H7 (cell line): ENCODE measurements around the gene ART4. TPM values are rescaled to one million over a fixed set of nuclear protein-coding genes. Genes with fewer than 3 reads are reported as not detected.
A peak's percentile ranks its signal among the peaks of the same experiment; 100 is the strongest.

Experiments used
- DNase-seq: peaks from one replicate; pipeline ENCODE4 v3.0.0; 2012
- H3K27me3 ChIP-seq: 2 replicates; pipeline ENCODE4 v1.6.0; 2011; ENCODE audit warnings: mild to moderate bottlenecking, low read length; ENCODE audit not compliant: control insufficient read depth, insufficient read depth
- H3K36me3 ChIP-seq: replicated peaks from 2 replicates; pipeline ENCODE4 v1.5.1; 2011; ENCODE audit warnings: low read length; ENCODE audit not compliant: control insufficient read depth, insufficient read depth
- H3K4me3 ChIP-seq: 2 replicates; pipeline ENCODE4 v1.5.1; 2011; ENCODE audit warnings: low read depth, mild to moderate bottlenecking, control low read depth, low read length, moderate library complexity; ENCODE audit not compliant: insufficient read depth
- total RNA-seq: library from RNA; depleted of rRNA; stranded (reverse); fragments of >200 nt; shearing (Covaris generic); gene quantifications from 2 replicates; pipeline ENCODE4 v1.2.3, GENCODE V29; 2014

Gene ART4
- total RNA-seq, 1 experiment from 2014 or later = not detected

DNA sequence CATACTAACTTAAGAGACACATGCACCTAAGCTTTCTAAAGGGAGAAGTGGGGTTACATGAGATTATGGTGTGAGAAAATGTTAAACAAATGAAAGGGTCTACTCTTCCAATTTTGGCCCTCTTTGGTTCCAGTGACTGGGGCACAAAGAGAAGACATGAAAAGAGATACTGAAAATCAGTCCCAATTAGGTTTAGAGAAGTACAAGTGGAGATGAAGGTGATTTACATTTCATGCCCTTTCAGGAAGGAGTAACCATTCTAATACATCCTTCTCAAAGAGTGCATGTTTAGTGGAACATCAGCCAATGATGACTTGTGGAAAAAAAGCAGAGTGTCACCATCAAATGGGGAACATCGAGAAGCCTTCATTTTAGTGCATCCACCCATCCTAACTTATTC is 27.9 kb upstream of the ART4 start:
- no peak overlapping the region for H3K4me3 ChIP-seq
- H3K36me3 ChIP-seq = no peaks in the 10 kb centered on the region
- no peaks in the 10 kb centered on the region for H3K27me3 ChIP-seq
- DNase-seq = no peak

DNA sequence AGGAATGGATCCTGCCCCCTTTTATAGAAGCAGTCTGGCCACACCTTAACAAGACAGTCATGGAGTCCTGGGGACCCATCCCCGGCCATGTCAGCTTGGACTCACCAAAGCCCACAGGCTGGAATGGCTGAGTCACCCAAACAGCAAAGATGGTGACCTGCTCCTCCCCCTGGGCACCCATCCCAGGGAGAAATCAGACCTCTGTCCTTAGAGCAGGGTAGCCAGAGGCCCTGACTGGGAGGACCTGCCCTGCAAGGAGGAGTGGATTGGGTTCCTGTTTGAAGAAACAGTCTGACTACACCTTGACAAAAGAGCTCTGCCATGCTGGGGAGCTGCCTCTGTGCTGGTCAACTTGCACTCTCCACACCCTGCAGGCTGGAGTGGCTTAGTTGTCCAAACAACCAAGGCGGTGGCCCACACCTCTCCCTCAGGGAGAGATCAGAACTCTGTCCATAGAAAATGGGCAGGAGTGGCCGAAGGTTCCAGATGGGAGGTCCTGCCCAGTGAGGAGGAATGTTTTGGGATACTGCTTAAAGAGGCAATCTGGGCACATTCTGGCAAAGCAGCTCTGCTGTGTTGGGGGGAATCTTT is 25.7 kb upstream of the ART4 start:
- Histone ChIP-seq H3K36me3 (no peaks in the 10 kb centered on the region), H3K4me3 (no peak overlapping the region), H3K27me3 (no peaks in the 10 kb centered on the region)
- DNase-seq = no peak

DNA sequence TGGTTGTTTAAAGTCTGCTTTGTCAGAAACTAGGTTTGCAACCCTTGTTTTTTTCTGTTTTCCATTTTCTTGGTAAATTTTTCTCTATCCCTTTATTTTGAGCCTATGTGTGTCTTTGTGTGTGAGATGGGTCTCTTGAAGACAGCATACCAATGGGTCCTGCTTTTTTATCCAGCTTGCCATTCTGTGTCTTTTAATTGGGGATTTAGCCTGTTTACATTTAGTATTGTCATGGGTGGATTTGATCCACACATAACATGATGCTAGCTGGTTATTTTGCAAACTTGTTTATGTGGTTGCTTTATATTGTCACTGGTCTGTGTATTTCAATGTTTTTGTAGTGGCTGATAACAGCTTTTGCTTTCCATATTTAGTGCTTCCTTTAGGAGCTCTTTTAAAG is 17.2 kb upstream of the ART4 start:
- no peak for DNase-seq
- Histone ChIP-seq H3K27me3 (no peaks in the 10 kb centered on the region), H3K36me3 (no peaks in the 10 kb centered on the region), H3K4me3 (no peak overlapping the region)

DNA sequence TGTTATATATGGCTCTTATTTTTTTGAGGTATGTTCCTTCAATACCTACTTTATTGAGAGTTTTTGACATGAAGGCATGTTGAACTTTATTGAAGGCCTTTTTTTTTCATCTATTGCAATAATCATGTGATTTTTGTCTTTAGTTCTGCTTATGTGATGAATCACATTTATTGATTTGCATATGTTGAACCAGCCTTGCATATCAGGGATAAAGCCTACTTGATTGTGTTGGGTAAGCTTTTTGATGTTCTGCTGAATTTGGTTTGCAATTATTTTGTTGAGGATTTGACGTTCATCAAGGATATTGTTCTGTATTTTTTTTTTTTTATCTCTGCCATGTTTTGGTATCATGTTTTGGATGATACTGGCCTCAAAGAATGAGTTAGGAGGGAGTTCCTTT is 15.2 kb upstream of the ART4 start:
- DNase-seq = no peak
- H3K4me3 ChIP-seq = no peak overlapping the region
- no peaks in the 10 kb centered on the region for H3K27me3 ChIP-seq
- H3K36me3 ChIP-seq = no peaks in the 10 kb centered on the region

DNA sequence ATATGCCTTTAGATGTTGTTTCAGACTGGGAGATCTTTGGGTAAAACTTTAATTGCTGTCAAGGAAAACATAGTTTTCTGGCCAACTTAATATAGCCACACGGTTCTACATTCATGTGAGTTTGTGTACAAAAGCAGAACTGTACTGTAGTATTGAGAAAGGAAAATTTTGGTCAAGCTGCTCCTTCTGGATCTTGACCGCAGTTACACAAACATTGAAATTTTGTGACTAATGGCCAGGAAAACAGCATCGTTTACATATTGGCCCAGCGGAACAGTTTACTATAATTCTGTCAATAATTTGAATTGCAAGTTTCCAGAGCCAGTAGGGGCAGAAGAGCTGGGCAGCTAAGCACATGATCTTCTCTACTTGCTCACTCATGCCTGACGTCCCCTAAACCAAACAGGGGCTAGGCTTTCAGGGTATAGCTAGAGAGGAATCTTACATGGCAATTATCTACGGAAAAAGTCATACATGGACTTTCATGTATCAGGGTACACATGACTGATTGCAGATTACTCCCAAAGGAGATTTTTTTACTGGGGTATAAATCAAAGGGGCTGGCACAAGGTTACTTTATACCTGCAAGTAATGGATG is 11.4 kb upstream of the ART4 start:
- no peak for DNase-seq
- Histone ChIP-seq H3K36me3 (no peaks in the 10 kb centered on the region), H3K27me3 (no peaks in the 10 kb centered on the region), H3K4me3 (no peak overlapping the region)

DNA sequence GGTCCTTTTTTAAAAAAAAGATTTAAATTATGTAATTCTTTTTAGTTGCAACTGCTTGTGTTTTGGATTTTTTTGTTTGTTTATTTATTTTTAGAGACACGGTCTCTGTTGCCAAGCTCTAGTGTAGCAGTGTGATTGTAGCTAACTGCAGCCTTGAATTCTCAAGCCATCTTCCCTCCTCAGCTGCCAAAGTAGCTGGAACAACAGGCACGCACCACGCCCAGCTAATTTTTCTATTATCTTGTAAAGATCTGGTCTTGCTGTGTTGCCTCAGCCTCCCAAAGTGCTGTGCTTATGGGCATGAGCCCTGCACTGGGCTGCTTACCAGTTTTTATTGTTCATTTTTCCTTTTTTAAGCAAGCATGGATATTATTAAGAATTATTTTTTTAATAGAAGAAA is 10.6 kb upstream of the ART4 start:
- H3K4me3 ChIP-seq = no peak overlapping the region
- no peaks in the 10 kb centered on the region for H3K27me3 ChIP-seq
- no peaks in the 10 kb centered on the region for H3K36me3 ChIP-seq
- DNase-seq = no peak

DNA sequence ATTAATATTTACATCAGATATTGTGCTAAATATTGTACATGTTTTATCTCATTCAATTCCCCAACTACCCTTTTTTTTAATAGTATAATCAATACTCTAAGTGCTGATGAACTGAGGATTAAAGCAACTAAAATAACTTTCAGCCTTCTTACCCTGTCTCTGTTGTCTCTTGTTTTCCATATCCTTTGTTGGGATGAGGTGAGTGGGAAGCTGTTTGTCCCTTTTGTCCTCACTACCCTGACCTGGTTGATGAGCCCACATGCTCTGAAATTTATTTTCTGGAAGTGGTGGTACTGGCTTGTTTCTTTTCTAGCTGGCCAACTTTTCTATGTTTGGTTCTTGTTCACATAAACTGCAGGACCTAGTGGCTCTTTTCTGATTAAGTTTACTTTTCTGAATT is 9.6 kb upstream of the ART4 start:
- H3K36me3 ChIP-seq = no peaks in the 10 kb centered on the region
- H3K4me3 ChIP-seq = no peak overlapping the region
- H3K27me3 ChIP-seq = no peaks in the 10 kb centered on the region
- no peak for DNase-seq

DNA sequence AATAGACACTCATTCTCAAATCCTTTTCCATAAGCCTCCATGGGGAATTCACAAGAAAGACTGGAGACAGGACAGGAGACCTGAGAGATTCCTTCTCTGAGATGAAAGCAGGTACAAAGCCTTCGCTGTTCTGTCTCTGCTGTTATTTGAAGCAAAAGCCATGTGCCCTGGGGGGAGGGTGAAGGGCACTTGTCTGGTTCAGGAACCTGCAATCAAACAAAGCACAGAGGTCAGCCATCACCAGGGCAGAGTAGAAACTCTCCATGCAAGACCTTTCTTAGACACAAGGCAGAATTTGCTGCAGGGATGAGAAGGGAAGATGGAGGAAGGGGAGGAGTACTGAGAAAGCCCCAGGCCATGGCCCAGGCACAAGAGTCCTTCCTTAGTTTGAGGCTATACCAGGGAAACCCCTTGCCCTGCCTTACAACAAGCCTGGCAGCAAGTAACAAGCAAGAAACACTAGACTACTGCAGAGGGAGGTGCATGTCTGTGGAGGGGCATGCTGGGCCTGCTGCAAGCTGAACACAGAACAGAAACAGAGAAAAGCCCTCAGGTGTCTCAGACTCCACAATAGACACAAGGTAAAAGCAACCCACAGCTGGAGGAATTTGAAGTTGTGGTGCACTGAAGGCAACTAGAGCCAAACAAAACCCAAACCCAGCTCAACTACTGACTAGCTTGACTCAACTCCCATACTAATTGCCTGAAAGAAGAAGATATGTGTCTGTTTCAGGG is 7.8 kb upstream of the ART4 start:
- no peak overlapping the region for H3K4me3 ChIP-seq
- H3K36me3 ChIP-seq = no peaks in the 10 kb centered on the region
- no peak for DNase-seq
- H3K27me3 ChIP-seq = no peaks in the 10 kb centered on the region

DNA sequence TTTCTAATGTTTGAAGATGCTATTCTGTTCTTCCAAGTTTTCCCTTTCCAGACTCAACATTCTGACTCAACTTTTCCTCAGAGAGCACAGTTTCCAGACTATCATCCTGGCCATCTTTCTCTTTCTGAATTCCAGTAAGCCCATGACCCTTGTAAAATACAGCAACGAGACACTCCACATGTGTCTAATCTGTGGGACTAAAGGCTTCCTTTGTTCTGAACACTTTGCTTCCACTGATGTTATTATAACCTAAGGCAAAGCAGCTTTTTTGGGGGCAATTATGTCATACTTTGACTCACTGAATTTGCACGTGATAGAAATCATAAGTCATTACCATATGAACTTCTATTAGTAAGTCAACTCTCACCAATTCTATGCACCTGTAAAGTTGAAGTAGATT is 6.3 kb upstream of the ART4 start:
- H3K36me3 ChIP-seq = no peaks in the 10 kb centered on the region
- H3K27me3 ChIP-seq = no peaks in the 10 kb centered on the region
- H3K4me3 ChIP-seq = no peak overlapping the region
- no peak for DNase-seq

DNA sequence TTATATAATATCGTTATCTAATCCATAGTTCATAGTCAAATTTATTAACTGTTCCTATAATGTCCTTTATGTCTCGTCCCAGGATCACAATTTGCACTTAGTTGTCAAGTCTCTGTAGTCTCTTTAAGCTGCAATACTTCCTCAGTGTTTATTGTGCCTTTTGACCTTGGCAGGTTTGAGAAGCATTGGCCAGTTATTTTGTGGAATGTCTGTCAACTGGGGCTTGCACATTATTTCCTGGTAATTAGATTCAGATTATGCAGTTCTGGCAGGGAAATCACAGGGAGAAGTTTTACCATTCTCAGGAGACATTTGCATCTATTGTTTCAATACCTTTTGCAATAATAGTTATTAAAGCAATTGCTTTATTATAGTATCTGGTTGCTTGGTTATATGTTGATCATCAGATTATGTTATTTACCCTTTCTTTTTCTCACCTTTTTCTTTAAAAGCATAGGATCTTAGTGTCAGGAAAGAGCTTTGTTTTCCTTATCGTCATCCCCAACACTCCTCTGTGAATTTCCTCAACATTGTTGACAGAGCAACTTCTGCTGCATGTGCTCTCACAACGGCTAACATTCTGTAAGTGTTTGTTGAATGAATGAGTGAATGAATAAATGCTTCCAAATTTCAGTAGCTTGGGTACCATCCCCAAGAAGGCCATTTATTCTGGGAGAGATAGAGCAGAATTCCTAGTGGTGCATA is 3.7 kb upstream of the ART4 start:
- no peaks in the 10 kb centered on the region for H3K27me3 ChIP-seq
- H3K4me3 ChIP-seq = no peak overlapping the region
- no peak for DNase-seq
- H3K36me3 ChIP-seq = no peaks in the 10 kb centered on the region

DNA sequence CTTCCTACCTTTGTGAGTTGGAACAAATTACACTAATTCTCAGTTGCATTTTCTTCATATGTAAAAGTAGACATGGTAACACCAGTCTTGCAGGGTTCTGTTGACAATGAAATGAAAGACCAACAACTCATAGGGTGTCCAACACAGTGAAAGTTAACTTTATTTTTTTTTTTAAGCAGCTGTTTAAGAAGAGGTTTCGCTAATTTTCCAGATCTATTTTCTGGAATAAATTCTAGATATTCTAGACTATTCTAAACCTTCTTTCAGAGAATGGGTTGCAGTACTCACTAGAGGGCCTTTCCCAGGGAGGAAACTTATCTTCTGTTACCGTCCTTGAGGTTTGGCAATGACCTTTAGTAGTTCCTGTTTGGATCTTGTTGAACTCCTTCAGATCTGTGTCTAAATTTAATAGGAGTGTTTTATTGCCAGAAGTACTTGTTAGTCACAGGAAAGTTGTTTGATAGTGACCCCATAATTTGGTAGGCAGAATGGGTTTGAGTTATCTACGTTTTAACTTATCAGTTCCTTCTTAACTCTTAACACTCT is 2.8 kb upstream of the ART4 start:
- Histone ChIP-seq H3K27me3 (no peaks in the 10 kb centered on the region), H3K4me3 (no peak overlapping the region), H3K36me3 (no peaks in the 10 kb centered on the region)
- DNase-seq = no peak

DNA sequence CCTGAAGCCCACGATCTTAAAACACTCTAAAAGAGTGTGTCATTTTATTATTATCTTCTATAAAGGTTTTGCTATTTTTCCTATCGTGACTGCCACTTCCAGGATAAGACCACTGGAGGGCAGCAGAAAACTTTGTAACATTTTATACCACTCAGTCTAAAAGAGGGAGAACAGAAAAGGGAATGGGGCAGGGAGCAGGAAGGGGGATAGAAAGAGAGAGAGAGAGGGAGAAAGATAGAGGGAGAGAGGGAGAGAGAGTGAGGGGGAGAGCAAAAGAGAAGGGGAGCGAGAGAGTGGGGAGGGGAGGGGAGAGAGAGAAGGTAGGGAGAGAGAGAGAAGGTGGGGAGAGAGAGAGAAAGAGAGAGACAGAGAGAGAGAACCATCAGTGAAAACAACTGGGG is 2.0 kb upstream of the ART4 start:
- no peak overlapping the region for H3K4me3 ChIP-seq
- DNase-seq = peak; percentile 70
- H3K27me3 ChIP-seq = no peaks in the 10 kb centered on the region
- H3K36me3 ChIP-seq = no peaks in the 10 kb centered on the region

DNA sequence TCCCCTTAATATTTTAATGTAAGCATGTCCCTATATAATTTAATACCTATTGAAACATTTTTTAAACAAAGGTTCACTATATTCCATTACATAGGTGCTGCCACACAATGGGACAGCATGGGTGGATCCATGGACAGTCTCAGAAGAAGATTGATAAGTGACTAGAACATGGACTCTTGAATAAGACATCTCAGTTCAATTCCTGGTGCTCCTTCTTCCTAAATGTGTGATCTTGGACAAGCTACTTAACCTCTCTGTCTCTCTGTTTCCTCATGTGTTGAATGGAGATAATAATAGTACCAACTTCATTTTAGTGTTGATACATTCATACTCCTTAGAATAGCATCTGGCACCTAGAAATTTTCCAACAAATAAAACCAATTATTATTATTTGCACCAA is 1.1 kb upstream of the ART4 start:
- H3K27me3 ChIP-seq = no peaks in the 10 kb centered on the region
- H3K4me3 ChIP-seq = no peak overlapping the region
- DNase-seq = no peak
- no peaks in the 10 kb centered on the region for H3K36me3 ChIP-seq

DNA sequence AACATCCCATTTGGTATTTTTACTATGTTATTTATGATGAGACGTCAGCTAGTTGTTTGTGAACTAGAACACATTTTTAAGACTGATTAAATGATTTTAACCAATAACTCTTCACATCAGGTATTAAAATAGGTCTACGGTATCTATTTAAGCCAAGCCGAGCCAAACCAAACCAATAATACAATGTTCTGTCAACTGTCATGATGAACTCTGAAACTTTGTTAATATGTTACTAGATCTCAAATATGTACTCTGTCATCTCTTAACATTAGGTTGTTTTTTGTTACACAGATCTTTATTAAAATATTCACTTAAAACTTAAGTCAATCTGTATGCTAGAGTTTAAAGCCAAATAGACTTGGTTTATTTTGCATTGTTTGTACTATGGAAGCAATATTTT is 1.0 kb downstream of the ART4 start:
- Histone ChIP-seq H3K4me3 (no peak overlapping the region), H3K27me3 (no peaks in the 10 kb centered on the region), H3K36me3 (no peaks in the 10 kb centered on the region)
- DNase-seq = no peak

DNA sequence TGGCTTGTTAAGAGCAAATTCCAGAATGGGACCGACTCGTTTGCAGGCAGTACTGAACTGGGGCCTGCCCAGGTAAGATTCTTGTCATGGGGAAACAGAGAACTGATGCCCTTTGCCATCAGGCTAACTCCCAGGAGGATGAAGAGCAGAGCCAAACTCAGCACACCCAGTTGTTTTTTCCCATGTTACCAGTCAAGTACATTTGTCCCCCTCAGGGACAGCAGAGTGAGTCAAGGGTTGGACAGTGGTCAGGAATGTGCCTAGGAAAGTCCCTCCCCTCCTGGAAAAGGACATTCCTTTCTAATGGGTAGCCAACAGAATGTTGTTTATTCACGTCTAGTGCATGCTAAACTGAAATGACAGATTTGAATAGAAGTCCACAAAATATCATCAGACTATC is 1.6 kb downstream of the ART4 start:
- H3K27me3 ChIP-seq = no peaks in the 10 kb centered on the region
- no peak for DNase-seq
- H3K4me3 ChIP-seq = no peak overlapping the region
- H3K36me3 ChIP-seq = no peaks in the 10 kb centered on the region
